Measurements from ENCODE around the gene ADAMTS2. TPM values are rescaled to one million over a fixed set of nuclear protein-coding genes. Genes with fewer than 3 reads are reported as not detected.

The ADAMTS2 gene
- total RNA-seq, 1 experiment from 2014 or later: 3.9 TPM

GRCh38 chr5:179331591-179332375, 13.5 kb downstream of the ADAMTS2 start:
- H3K9me2 ChIP-seq (ENCODE audit: insufficient read depth): no peaks in the 10 kb centered on the region
- H3K9me3 ChIP-seq (ENCODE audit: control insufficient read depth in 1 of 2, insufficient read depth in 1 of 2, low read depth in 1 of 2, low read length in 2 of 2): no peaks in the 10 kb centered on the region
- no peak overlapping the region for H3K9ac ChIP-seq (ENCODE audit: low read length)
- RAD21 ChIA-PET (ENCODE audit: low non-redundant PET in 1 of 2, low total read pairs in 2 of 2, uncharacterized antibody in 2 of 2, unreplicated experiment in 2 of 2): no interaction called here
- H3K27me3 ChIP-seq (ENCODE audit: insufficient read depth, low read length): no peaks in the 10 kb centered on the region
- H3K4me3 ChIP-seq (replicated peaks in 1 of 2; ENCODE audit: low read depth in 1 of 2, low read length in 2 of 2): no peak overlapping the region
- CTCF ChIA-PET: no interaction called here
- POLR2A ChIA-PET: no interaction called here
- no peaks in the 10 kb centered on the region for H3K79me2 ChIP-seq (ENCODE audit: insufficient read depth, low read length)
- H3K36me3 ChIP-seq (ENCODE audit: control insufficient read depth in 1 of 2, insufficient read depth in 2 of 2, low read length in 2 of 2): no peaks in the 10 kb centered on the region
- H3K27ac ChIP-seq (ENCODE audit: low read depth, low read length): no peak overlapping the region
- no peak overlapping the region for H3K4me2 ChIP-seq (ENCODE audit: low read length)
- intact Hi-C loops (cut with micrococcal nuclease): no loop called here
- H4K20me1 ChIP-seq (ENCODE audit: insufficient read depth): no peaks in the 10 kb centered on the region
- no peak for TF ChIP-seq TCF7L2 (IDR thresholded peaks at IDR 0.05; ENCODE audit: borderline replicate concordance, extremely low read depth, insufficient read depth, insufficient read length)
- TF ChIP-seq EZH2 (IDR thresholded peaks at IDR 0.05): no peak
- TF ChIP-seq RAD21 (IDR thresholded peaks at IDR 0.05; ENCODE audit: low read depth): no peak
- no peak for TF ChIP-seq JUND (IDR thresholded peaks at IDR 0.05)
- TF ChIP-seq REST (IDR thresholded peaks at IDR 0.05; ENCODE audit: low read depth): no peak
- no peak for TF ChIP-seq ELF1 (IDR thresholded peaks at IDR 0.05; ENCODE audit: borderline replicate concordance, low read depth)
- TF ChIP-seq SIN3A (IDR thresholded peaks at IDR 0.05; ENCODE audit: low read depth): no peak
- TF ChIP-seq FOSL1 (IDR thresholded peaks at IDR 0.05; ENCODE audit: low read depth): no peak
- TF ChIP-seq CBX3 (IDR thresholded peaks at IDR 0.05; ENCODE audit: low read depth): no peak
- ATAC-seq (no peak), DNase-seq (ENCODE audit: low read depth, low spot score) (no peak)
- no TSS peak for BruUV-seq (replicated peaks)
- H3K4me1 ChIP-seq (ENCODE audit: control insufficient read depth in 1 of 2, insufficient read depth in 2 of 2, low read length in 2 of 2): peaks cover 0 to 7% of the 10 kb centered on the region in 2 experiments; a peak in 1 of 4 replicates
- no peak overlapping the region for H2AFZ ChIP-seq (ENCODE audit: low read depth, low read length, poor library complexity, severe bottlenecking)

Data from HCT116 (cell line).